ENCODE measurements around the gene SEMA3F.

The SEMA3F gene

GRCh38 chr3:50235716-50236483, 80.8 kb downstream of the SEMA3F start, which contains the start of gene GNAI2:
GNAI2 (plus strand) TSS chr3:50236204; CDS start chr3:50236336, 132 bp downstream.
- peak; percentile 92 to 99 for DNase-seq

GRCh38 chr3:50236484-50237132, 81.5 kb downstream of the SEMA3F start:
- DNase-seq, result no peak

- peak in 1 of 2 experiments; percentile 44 for DNase-seq
Observed at GRCh38 chr3:50237133-50237651, 82.1 kb downstream of the SEMA3F start.

GRCh38 chr3:50237754-50238548, 82.8 kb downstream of the SEMA3F start:
- peak; percentile 44 to 87 for DNase-seq

- DNase-seq, result no peak
Observed at GRCh38 chr3:50238549-50239026, 83.5 kb downstream of the SEMA3F start.

Data from NCI-H526 (cell line).